ENCODE results near the gene SNX18. TPM values are rescaled to one million over a fixed set of nuclear protein-coding genes. Genes with fewer than 3 reads are reported as not detected.

The SNX18 gene
- total RNA-seq, 2 donors from 2014 or later = 19.7 to 20.5 TPM

DNA sequence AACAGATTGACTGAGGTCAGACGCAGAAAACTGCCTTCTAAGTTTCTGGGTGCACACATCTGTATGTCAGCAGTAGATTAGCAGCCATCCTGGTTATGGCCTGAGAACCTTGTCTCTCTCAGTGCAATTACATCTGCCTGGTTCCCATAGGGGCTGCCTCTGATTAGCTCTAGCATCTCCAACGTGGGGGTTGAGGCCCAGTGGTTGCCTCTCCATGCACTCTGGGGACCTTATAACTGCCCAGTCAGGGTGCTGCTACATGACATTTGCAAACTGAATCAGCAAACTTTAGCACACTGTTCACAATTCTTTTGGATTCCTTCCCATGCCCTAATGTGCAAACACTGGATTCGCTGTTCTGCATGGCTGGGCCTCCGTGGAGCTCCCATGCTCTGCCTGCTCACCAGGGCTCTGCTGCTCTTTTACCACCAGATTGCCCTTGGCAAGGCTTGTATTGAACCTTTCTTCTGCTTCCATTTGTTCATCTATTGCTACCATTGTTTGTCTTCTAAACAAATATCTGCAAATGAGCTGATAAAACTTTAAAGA, 36.2 kb downstream of the SNX18 start:
- Mint-ChIP-seq H3K4me1 (no peaks in the 10 kb centered on the region), H3K36me3 (ENCODE audit: low read depth) (no peaks in the 10 kb centered on the region), H3K27ac (no peak overlapping the region), H3K27me3 (ENCODE audit: insufficient read depth) (no peaks in the 10 kb centered on the region), H3K9me3 (no peaks in the 10 kb centered on the region), H3K4me3 (no peak overlapping the region)
- TF ChIP-seq, protein P1, sequence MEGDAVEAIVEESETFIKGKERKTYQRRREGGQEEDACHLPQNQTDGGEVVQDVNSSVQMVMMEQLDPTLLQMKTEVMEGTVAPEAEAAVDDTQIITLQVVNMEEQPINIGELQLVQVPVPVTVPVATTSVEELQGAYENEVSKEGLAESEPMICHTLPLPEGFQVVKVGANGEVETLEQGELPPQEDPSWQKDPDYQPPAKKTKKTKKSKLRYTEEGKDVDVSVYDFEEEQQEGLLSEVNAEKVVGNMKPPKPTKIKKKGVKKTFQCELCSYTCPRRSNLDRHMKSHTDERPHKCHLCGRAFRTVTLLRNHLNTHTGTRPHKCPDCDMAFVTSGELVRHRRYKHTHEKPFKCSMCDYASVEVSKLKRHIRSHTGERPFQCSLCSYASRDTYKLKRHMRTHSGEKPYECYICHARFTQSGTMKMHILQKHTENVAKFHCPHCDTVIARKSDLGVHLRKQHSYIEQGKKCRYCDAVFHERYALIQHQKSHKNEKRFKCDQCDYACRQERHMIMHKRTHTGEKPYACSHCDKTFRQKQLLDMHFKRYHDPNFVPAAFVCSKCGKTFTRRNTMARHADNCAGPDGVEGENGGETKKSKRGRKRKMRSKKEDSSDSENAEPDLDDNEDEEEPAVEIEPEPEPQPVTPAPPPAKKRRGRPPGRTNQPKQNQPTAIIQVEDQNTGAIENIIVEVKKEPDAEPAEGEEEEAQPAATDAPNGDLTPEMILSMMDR (conservative IDR thresholded peaks at IDR 0.05) = no peak
- Histone ChIP-seq H3K4me3 (ENCODE audit: low read length) (no peak overlapping the region), H3K27me3 (ENCODE audit: control insufficient read depth, insufficient read depth, low read length, poor library complexity, severe bottlenecking) (no peaks in the 10 kb centered on the region), H3K36me3 (ENCODE audit: control insufficient read depth, insufficient read depth, low read length) (no peaks in the 10 kb centered on the region), H3K9me3 (ENCODE audit: control insufficient read depth, low read length) (no peaks in the 10 kb centered on the region), H3K4me1 (ENCODE audit: control insufficient read depth, insufficient read depth, low read length) (no peaks in the 10 kb centered on the region), H3K9ac (ENCODE audit: extremely low read depth, low read length, poor library complexity, severe bottlenecking) (no peak overlapping the region), H3K27ac (ENCODE audit: low read depth, low read length) (no peak overlapping the region)
- 91 to 96% methylated on average over 3 to 4 of the region's 4 CpGs for WGBS, 2 experiments (ENCODE audit: insufficient coverage in 1 of 2, insufficient read length in 1 of 2)
- DNase-seq = no peak

DNA sequence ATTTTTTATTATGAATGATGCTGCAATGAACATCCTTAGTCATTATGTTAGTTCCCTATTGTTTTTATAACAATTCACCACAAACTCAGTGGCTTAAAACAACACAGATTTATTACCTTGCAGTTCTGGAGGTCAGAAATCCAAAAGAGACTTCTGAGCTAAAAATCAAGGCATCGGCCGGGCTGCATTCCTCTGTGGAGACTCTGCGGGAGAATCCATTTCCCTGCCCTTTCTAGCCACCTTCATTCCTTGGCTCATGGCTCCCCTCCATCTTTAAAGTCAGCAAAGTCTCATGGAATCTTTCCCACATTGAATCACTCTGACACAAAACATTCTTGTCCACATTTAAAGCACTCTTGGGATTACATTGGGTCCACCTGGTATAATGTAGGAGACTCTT, 38.6 kb downstream of the SNX18 start:
- H3K4me3 Mint-ChIP-seq = no peak overlapping the region
- WGBS, 2 experiments (ENCODE audit: insufficient coverage in 1 of 2, insufficient read length in 1 of 2) = 92 to 100% methylated on average over 3 of the region's 3 CpGs
- H3K9me3 Mint-ChIP-seq = peaks cover 6% of the 10 kb centered on the region
- TF ChIP-seq, protein P1 (conservative IDR thresholded peaks at IDR 0.05) = no peak
- Histone ChIP-seq H3K36me3 (ENCODE audit: control insufficient read depth, insufficient read depth, low read length) (no peaks in the 10 kb centered on the region), H3K9me3 (ENCODE audit: control insufficient read depth, low read length) (no peaks in the 10 kb centered on the region), H3K4me3 (ENCODE audit: low read length) (no peak overlapping the region), H3K4me1 (ENCODE audit: control insufficient read depth, insufficient read depth, low read length) (no peaks in the 10 kb centered on the region), H3K9ac (ENCODE audit: extremely low read depth, low read length, poor library complexity, severe bottlenecking) (no peak overlapping the region), H3K27me3 (ENCODE audit: control insufficient read depth, insufficient read depth, low read length, poor library complexity, severe bottlenecking) (no peaks in the 10 kb centered on the region), H3K27ac (ENCODE audit: low read depth, low read length) (no peak overlapping the region)
- no peak overlapping the region for H3K27ac Mint-ChIP-seq
- no peaks in the 10 kb centered on the region for H3K27me3 Mint-ChIP-seq (ENCODE audit: insufficient read depth)
- H3K4me1 Mint-ChIP-seq = no peaks in the 10 kb centered on the region
- no peaks in the 10 kb centered on the region for H3K36me3 Mint-ChIP-seq (ENCODE audit: low read depth)
- DNase-seq = no peak

DNA sequence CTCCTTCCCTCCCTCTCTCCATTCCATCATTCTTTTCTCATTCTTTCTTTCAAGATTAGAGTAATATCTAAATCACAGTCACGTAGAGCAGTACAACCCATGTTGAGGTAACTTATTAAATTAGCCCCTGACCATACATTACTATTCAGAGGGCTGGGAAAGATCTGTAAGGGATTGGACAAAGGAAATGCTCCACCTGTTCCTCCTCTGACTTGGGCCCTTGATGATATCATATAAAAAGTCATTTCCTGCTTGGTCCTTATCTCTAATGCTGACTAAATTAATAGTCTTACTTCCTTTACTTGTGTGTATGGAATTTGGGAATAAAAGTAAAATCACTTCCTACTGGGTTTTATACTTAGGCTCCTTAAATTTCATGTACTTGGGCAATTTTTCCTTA, 40.8 kb downstream of the SNX18 start:
- H3K27ac Mint-ChIP-seq = no peak overlapping the region
- TF ChIP-seq, protein P1 (conservative IDR thresholded peaks at IDR 0.05) = no peak

More for the DNA sequence above, 40.8 kb downstream of the SNX18 start:
- no peaks in the 10 kb centered on the region for H3K9me3 ChIP-seq (ENCODE audit: control insufficient read depth, low read length)
- no peak for DNase-seq
- Mint-ChIP-seq H3K4me3 (no peak overlapping the region), H3K36me3 (ENCODE audit: low read depth) (no peaks in the 10 kb centered on the region), H3K4me1 (no peaks in the 10 kb centered on the region), H3K9me3 (peaks cover 6% of the 10 kb centered on the region), H3K27me3 (ENCODE audit: insufficient read depth) (no peaks in the 10 kb centered on the region)
- no peaks in the 10 kb centered on the region for H3K27me3 ChIP-seq (ENCODE audit: control insufficient read depth, insufficient read depth, low read length, poor library complexity, severe bottlenecking)
- H3K4me1 ChIP-seq (ENCODE audit: control insufficient read depth, insufficient read depth, low read length) = no peaks in the 10 kb centered on the region
- H3K9ac ChIP-seq (ENCODE audit: extremely low read depth, low read length, poor library complexity, severe bottlenecking) = no peak overlapping the region
- 94% methylated on average over 1 of the region's 1 CpG; no CpG with 5 or more reads in 1 of the 2 experiments for whole genome bisulfite sequencing, 2 experiments (ENCODE audit: insufficient coverage in 1 of 2, insufficient read length in 1 of 2)
- no peak overlapping the region for H3K4me3 ChIP-seq (ENCODE audit: low read length)
- no peak overlapping the region for H3K27ac ChIP-seq (ENCODE audit: low read depth, low read length)
- H3K36me3 ChIP-seq (ENCODE audit: control insufficient read depth, insufficient read depth, low read length) = no peaks in the 10 kb centered on the region

All from endodermal cell (in vitro differentiated cells).